Thoracic aorta (tissue), 2 donors: ENCODE data around the gene GPATCH2. TPM values are rescaled to one million over a fixed set of nuclear protein-coding genes. Genes with fewer than 3 reads are reported as not detected.

Source experiments
- ATAC-seq: fragments of 150-250 bp; one replicate; pipeline ENCODE4 v1.8.0; 2017; ENCODE audit warnings: low read depth; ENCODE audit not compliant: insufficient number of reproducible peaks, low FRiP score
- DNase-seq: peaks from one replicate; pipeline ENCODE4 v3.0.0-alpha.2; 2020; ENCODE audit warnings: low spot score
- H3K27ac ChIP-seq, 2 donors: fragments of 200-600 bp; sonication (generic); 1 replicate in 1 of 2; 2 replicates in 1 of 2; pipeline ENCODE4 v1.5.1; 2016; ENCODE audit warnings: mild to moderate bottlenecking in 2 of 2, moderate library complexity in 2 of 2
- H3K27me3 ChIP-seq: fragments of 200-600 bp; sonication (generic); replicated peaks from 2 replicates; pipeline ENCODE4 v1.6.0; 2016; ENCODE audit warnings: mild to moderate bottlenecking; ENCODE audit not compliant: insufficient read depth
- H3K36me3 ChIP-seq: fragments of 200-600 bp; sonication (generic); one replicate; pipeline ENCODE4 v1.5.1; 2016
- H3K4me1 ChIP-seq, 2 donors: fragments of 200-600 bp; sonication (generic); 1 replicate in 1 of 2; 2 replicates in 1 of 2; pipeline versions ENCODE4 v1.5.1 to v1.6.0; 2016; ENCODE audit warnings: low read depth in 2 of 2, mild to moderate bottlenecking in 1 of 2; ENCODE audit not compliant: control insufficient read depth in 1 of 2
- H3K4me3 ChIP-seq: fragments of 200-600 bp; sonication (generic); 2 replicates; pipeline ENCODE4 v1.5.1; 2016; ENCODE audit warnings: mild to moderate bottlenecking
- H3K9me3 ChIP-seq: fragments of 200-600 bp; sonication (generic); 2 replicates; pipeline ENCODE4 v1.5.1; 2016
- total RNA-seq, 2 donors: library from RNA; depleted of rRNA; stranded (reverse); fragments of >200 nt; gene quantifications; one replicate each; pipeline versions ENCODE4 v1.1.0 to v1.2.3, GENCODE V29; 2016
- TF ChIP-seq, protein P1 (sequence below): fragments of 200-600 bp; sonication (generic); IDR thresholded peaks from one replicate; pipeline ENCODE4 v1.5.1; 2019; ENCODE audit warnings: antibody characterized with exemption

GPATCH2 gene
- total RNA-seq, 2 donors from 2014 or later: 16.2 to 20.5 TPM

GRCh38 chr1:217564833-217565232, 66.1 kb downstream of the GPATCH2 start:
- no peak for DNase-seq
- TF ChIP-seq, protein P1, sequence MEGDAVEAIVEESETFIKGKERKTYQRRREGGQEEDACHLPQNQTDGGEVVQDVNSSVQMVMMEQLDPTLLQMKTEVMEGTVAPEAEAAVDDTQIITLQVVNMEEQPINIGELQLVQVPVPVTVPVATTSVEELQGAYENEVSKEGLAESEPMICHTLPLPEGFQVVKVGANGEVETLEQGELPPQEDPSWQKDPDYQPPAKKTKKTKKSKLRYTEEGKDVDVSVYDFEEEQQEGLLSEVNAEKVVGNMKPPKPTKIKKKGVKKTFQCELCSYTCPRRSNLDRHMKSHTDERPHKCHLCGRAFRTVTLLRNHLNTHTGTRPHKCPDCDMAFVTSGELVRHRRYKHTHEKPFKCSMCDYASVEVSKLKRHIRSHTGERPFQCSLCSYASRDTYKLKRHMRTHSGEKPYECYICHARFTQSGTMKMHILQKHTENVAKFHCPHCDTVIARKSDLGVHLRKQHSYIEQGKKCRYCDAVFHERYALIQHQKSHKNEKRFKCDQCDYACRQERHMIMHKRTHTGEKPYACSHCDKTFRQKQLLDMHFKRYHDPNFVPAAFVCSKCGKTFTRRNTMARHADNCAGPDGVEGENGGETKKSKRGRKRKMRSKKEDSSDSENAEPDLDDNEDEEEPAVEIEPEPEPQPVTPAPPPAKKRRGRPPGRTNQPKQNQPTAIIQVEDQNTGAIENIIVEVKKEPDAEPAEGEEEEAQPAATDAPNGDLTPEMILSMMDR: no peak
- Histone ChIP-seq H3K27ac (no peak overlapping the region), H3K4me3 (no peak overlapping the region), H3K36me3 (no peaks in the 10 kb centered on the region), H3K27me3 (no peaks in the 10 kb centered on the region), H3K9me3 (no peaks in the 10 kb centered on the region), H3K4me1 (no peaks in the 10 kb centered on the region)
- ATAC-seq: no peak

DNA sequence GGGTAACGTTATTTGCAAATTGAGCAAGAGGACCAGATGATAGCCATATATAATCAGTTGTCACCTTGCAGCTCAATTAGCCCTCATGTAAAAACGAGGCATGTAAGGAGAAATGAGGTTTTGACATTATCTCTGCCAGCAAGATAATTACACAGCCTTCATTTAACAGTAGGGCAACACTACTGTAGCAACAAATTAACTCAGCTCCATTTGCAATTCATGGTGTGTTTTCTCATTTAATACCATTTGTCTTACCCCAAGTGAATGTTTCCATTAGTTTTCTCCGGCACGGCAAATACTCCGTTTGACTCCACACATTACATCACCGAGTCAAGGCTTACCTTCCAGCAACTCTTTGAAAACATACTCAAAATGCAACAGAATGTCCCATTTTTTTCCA, 66.7 kb downstream of the GPATCH2 start:
- TF ChIP-seq, protein P1: no peak
- H3K36me3 ChIP-seq: no peaks in the 10 kb centered on the region

DNA sequence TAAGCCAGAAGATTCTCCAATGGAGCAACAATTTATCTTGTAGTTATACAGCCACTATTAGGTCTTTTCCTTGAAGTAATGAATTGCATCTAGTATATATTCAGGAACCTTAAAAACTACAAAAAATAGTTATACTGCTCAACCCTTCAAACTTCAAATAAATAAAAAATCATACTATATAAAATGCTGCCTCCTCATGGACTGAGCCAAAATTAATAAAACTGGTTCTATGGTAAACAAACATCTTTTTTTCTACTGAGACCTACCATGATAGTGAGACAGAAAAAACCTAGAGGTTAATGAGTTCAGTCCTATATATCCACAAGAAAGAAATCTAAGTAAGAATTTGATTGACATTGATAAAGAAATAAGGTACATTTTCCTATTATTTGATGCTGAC, 67.7 kb downstream of the GPATCH2 start:
- TF ChIP-seq, protein P1: no peak
- no peak for DNase-seq

More for the DNA sequence above, 66.7 kb downstream of the GPATCH2 start:
- DNase-seq (no peak), ATAC-seq (no peak)
- Histone ChIP-seq H3K9me3 (no peaks in the 10 kb centered on the region), H3K27me3 (no peaks in the 10 kb centered on the region), H3K27ac (no peak overlapping the region), H3K4me3 (no peak overlapping the region), H3K4me1 (no peaks in the 10 kb centered on the region)

DNA sequence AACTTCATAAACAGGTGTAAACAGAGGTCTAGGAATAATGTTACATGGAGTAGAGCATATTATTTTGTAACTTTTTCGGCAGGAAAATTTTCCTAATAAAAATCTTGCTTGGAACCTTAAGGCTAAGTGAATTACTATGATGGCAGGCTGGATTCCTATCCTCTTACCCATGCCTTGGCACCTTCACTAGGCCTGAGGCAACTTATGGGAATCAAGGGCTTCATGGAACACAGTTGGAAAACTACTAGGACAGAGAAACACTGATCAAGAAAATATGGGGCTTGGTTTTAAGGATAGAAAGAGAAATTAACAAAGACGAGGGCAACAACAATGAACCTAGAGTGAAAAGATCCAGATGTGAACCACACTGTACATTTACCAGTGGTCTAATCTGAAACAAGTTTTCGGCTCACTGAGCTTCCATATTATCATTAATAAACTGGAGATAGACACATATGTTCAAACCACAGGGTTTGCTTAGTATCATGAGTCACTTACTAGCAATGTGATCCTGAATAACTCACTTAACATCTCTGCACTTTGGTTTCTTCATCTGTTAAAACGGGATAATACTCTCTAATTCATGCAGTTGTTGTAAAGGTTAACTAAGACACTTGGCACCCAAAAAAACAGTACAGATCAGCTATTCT, 68.5 kb downstream of the GPATCH2 start:
- Histone ChIP-seq H3K4me3 (no peak overlapping the region), H3K9me3 (no peaks in the 10 kb centered on the region), H3K27me3 (no peaks in the 10 kb centered on the region), H3K4me1 (no peaks in the 10 kb centered on the region), H3K27ac (no peak overlapping the region), H3K36me3 (no peaks in the 10 kb centered on the region)
- no peak for DNase-seq
- no peak for ATAC-seq
- TF ChIP-seq, protein P1: no peak

More for the DNA sequence above, 67.7 kb downstream of the GPATCH2 start:
- H3K36me3 ChIP-seq: no peaks in the 10 kb centered on the region
- H3K4me3 ChIP-seq: no peak overlapping the region
- H3K27me3 ChIP-seq: no peaks in the 10 kb centered on the region
- no peak for ATAC-seq
- no peaks in the 10 kb centered on the region for H3K4me1 ChIP-seq
- no peak overlapping the region for H3K27ac ChIP-seq
- H3K9me3 ChIP-seq: no peaks in the 10 kb centered on the region

GRCh38 chr1:217561446-217561845, 69.4 kb downstream of the GPATCH2 start:
- Histone ChIP-seq H3K4me3 (no peak overlapping the region), H3K27me3 (no peaks in the 10 kb centered on the region), H3K9me3 (no peaks in the 10 kb centered on the region), H3K36me3 (no peaks in the 10 kb centered on the region), H3K27ac (no peak overlapping the region), H3K4me1 (no peaks in the 10 kb centered on the region)
- TF ChIP-seq, protein P1: no peak
- no peak for DNase-seq
- no peak for ATAC-seq
